Endothelial cell of umbilical vein (primary cell): ENCODE measurements around the gene MAML2. TPM values are rescaled to one million over a fixed set of nuclear protein-coding genes. Genes with fewer than 3 reads are reported as not detected.

ENCODE experiments used
- BruUV-seq: library from RNA; stranded (reverse); fragments of 400-500 nt; replicated peaks from 2 replicates; lab custom pipeline; 2021; lab: Mats Ljungman, UMichigan
- CTCF ChIA-PET: fragments of 300-600, 350-600 bp; sonication (Branson Sonifier 250); formaldehyde crosslinking; loops from one replicate; lab custom pipeline; 2021; ENCODE audit warnings: antibody characterized with exemption, inconsistent platforms; lab: Charles Lee
- POLR2A ChIA-PET: fragments of 300-600, 350-600 bp; sonication (Branson Sonifier 250); formaldehyde crosslinking; loops from one replicate; lab custom pipeline; 2021; ENCODE audit warnings: antibody characterized with exemption, inconsistent platforms; lab: Charles Lee
- DNase-seq: peaks from one replicate; pipeline ENCODE4 v3.0.0-alpha.2; 2011; ENCODE audit warnings: low read depth, low spot score
- FAIRE-seq: peaks from 2 replicates; lab custom pipeline; 2011; peaks lifted over from hg19 to GRCh38; lab: Jason Lieb, UNC
- H2AFZ ChIP-seq: 2 replicates; pipeline ENCODE4 v1.6.0; 2012; ENCODE audit warnings: low read depth, low read length, control low read depth, inconsistent platforms
- H3K27ac ChIP-seq: 2 replicates; pipeline ENCODE4 v1.5.1; 2011; ENCODE audit warnings: low read depth, mild to moderate bottlenecking, control low read depth, low read length, moderate library complexity; ENCODE audit not compliant: insufficient read depth
- H3K27me3 ChIP-seq, 2 experiments: 2 replicates each; pipeline versions ENCODE4 v1.6.0 to v1.6.1; 2011; ENCODE audit warnings: low read length in 2 of 2, mixed read lengths in 1 of 2; ENCODE audit not compliant: control insufficient read depth in 2 of 2, insufficient read depth in 2 of 2
- H3K36me3 ChIP-seq, 2 experiments: 2 replicates in 1 of 2; 3 replicates in 1 of 2; pipeline ENCODE4 v1.5.1; 2011; ENCODE audit warnings: low read length in 2 of 2, mild to moderate bottlenecking in 1 of 2, moderate library complexity in 1 of 2; ENCODE audit not compliant: control insufficient read depth in 2 of 2, insufficient read depth in 2 of 2; ENCODE audit errors: extremely low read depth in 1 of 2
- H3K4me1 ChIP-seq: 3 replicates; pipeline ENCODE4 v1.5.1; 2011; ENCODE audit warnings: mild to moderate bottlenecking, low read length; ENCODE audit not compliant: control insufficient read depth, insufficient read depth; ENCODE audit errors: extremely low read depth
- H3K4me2 ChIP-seq: 2 replicates; pipeline ENCODE4 v1.6.1; 2011; ENCODE audit warnings: low read length, control low read depth, mixed read lengths; ENCODE audit not compliant: insufficient read depth
- H3K4me3 ChIP-seq, 3 experiments: fragments of 200-600 bp in 1 of 3; sonication (generic), shearing (Covaris generic) in 1 of 3; replicated peaks in 1 of 3; 2 replicates each; pipeline ENCODE4 v1.5.1; 2011 to 2016; ENCODE audit warnings: control low read depth in 3 of 3, low read length in 3 of 3, mild to moderate bottlenecking in 2 of 3, inconsistent platforms in 1 of 3, low read depth in 1 of 3, moderate library complexity in 1 of 3; ENCODE audit not compliant: insufficient read depth in 1 of 3
- H3K79me2 ChIP-seq: 2 replicates; pipeline ENCODE4 v1.6.0; 2012; ENCODE audit warnings: low read length, inconsistent platforms; ENCODE audit not compliant: control insufficient read depth, insufficient read depth
- H3K9ac ChIP-seq: replicated peaks from 2 replicates; pipeline ENCODE3; 2011; ENCODE audit warnings: low read length, control low read depth; ENCODE audit not compliant: insufficient read depth; ENCODE audit errors: extremely low read depth
- H3K9me1 ChIP-seq: replicated peaks from 3 replicates; pipeline ENCODE4 v1.6.0; 2011; ENCODE audit warnings: mild to moderate bottlenecking, low read length; ENCODE audit not compliant: control insufficient read depth, insufficient read depth; ENCODE audit errors: extremely low read depth
- H3K9me3 ChIP-seq: replicated peaks from 2 replicates; pipeline ENCODE4 v1.5.1; 2012; ENCODE audit warnings: low read length, inconsistent platforms; ENCODE audit not compliant: control insufficient read depth, insufficient read depth
- H4K20me1 ChIP-seq: replicated peaks from 2 replicates; pipeline ENCODE3; 2011; ENCODE audit warnings: mild to moderate bottlenecking, low read length; ENCODE audit not compliant: control insufficient read depth, insufficient read depth; ENCODE audit errors: extremely low read depth
- EZH2 ChIP-seq: IDR thresholded peaks from 2 replicates; pipeline ENCODE4 v1.6.1; 2012; ENCODE audit warnings: borderline replicate concordance, low read depth, mild to moderate bottlenecking, moderate library complexity, low read length, inconsistent platforms; ENCODE audit not compliant: severe bottlenecking
- JUN ChIP-seq: IDR thresholded peaks from 2 replicates; pipeline ENCODE4 v1.6.1; 2011; ENCODE audit warnings: borderline replicate concordance, low read depth; ENCODE audit not compliant: insufficient read length, insufficient read depth
- POLR2A ChIP-seq: IDR thresholded peaks from 2 replicates; pipeline ENCODE4 v1.6.1; 2012; ENCODE audit warnings: low read depth, mild to moderate bottlenecking, control low read depth, low read length
- dilution Hi-C: fragments of 300-500 bp; cut with MboI; formaldehyde crosslinking; loops from one replicate; pipeline ENCODE4 v1.15.0; 2019; ENCODE audit warnings: low sequenced_read_pairs; ENCODE audit not compliant: extremely low pct_ligation_motif_present
- intact Hi-C: fragments of 100-400 bp; cut with micrococcal nuclease; formaldehyde crosslinking; loops from one replicate; pipeline ENCODE4 v1.10.0; 2022
- polyA plus RNA-seq, 4 experiments: library from polyadenylated mRNA; depleted of rRNA in 3 of 4; stranded (reverse) in 3 of 4; unstranded in 1 of 4; fragments of >200 nt; gene quantifications; 2 replicates each; pipeline versions ENCODE4 v1.2.1 to v1.2.3, GENCODE V29; 2011 to 2012; ENCODE audit warnings: missing spikeins in 1 of 4
- total RNA-seq: library from RNA; stranded (reverse); gene quantifications from 2 replicates; pipeline ENCODE4 v1.2.3, GENCODE V29; 2021
- TF ChIP-seq, protein P1 (sequence below): IDR thresholded peaks from 2 replicates; pipeline ENCODE4 v1.6.1; 2011; ENCODE audit not compliant: insufficient read depth, insufficient read length

MAML2 gene
- total and polyA plus RNA-seq, 2 donors (not counting 3 experiments of a cell fraction or from before 2014, with no cell fraction given): 12.4 to 16.8 TPM

DNA sequence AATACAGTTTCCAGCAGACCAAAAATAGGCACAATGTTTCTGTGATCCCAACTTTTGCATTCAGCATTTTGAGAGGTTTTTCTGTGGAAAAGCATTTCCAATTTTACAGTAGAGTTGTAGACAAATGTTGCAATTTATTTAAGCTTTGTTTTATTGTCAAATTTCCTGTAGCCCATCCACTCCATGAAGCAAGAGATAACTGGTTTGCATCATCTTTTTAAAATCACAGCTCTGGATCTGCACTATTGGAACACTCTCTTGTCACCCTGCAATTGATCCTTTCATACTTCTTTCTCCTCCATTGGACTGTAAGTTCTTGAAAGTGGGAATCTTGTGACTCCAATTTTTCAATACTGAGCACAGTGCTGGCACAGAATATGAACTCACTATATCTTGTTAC is 86.0 kb downstream of the MAML2 start:
- FAIRE-seq: no peak
- intact Hi-C loops (no loop called here), dilution Hi-C loops (no loop called here)
- no peak overlapping the region for H3K27ac ChIP-seq
- POLR2A ChIA-PET: no interaction called here
- H3K9me3 ChIP-seq: no peaks in the 10 kb centered on the region
- H3K4me1 ChIP-seq: peaks cover 40% of the 10 kb centered on the region
- no peak for DNase-seq
- no TSS peak for BruUV-seq
- H3K4me2 ChIP-seq: no peak overlapping the region
- no peaks in the 10 kb centered on the region for H3K27me3 ChIP-seq
- no peaks in the 10 kb centered on the region for H3K9me1 ChIP-seq
- H3K79me2 ChIP-seq: peaks cover 9% of the 10 kb centered on the region
- H4K20me1 ChIP-seq: no peaks in the 10 kb centered on the region
- no peak overlapping the region for H3K4me3 ChIP-seq
- H3K9ac ChIP-seq: no peak overlapping the region
- H3K36me3 ChIP-seq: no peaks in the 10 kb centered on the region
- H2AFZ ChIP-seq: no peak overlapping the region
- no peak for TF ChIP-seq POLR2A
- no peak for TF ChIP-seq JUN
- TF ChIP-seq, protein P1, sequence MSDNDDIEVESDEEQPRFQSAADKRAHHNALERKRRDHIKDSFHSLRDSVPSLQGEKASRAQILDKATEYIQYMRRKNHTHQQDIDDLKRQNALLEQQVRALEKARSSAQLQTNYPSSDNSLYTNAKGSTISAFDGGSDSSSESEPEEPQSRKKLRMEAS: no peak
- CTCF ChIA-PET: interaction anchor here (0.9 kb wide), 1 partner anchor 86 kb away, joined by 4 read pairs; the partner anchor contains the start of gene MAML2

DNA sequence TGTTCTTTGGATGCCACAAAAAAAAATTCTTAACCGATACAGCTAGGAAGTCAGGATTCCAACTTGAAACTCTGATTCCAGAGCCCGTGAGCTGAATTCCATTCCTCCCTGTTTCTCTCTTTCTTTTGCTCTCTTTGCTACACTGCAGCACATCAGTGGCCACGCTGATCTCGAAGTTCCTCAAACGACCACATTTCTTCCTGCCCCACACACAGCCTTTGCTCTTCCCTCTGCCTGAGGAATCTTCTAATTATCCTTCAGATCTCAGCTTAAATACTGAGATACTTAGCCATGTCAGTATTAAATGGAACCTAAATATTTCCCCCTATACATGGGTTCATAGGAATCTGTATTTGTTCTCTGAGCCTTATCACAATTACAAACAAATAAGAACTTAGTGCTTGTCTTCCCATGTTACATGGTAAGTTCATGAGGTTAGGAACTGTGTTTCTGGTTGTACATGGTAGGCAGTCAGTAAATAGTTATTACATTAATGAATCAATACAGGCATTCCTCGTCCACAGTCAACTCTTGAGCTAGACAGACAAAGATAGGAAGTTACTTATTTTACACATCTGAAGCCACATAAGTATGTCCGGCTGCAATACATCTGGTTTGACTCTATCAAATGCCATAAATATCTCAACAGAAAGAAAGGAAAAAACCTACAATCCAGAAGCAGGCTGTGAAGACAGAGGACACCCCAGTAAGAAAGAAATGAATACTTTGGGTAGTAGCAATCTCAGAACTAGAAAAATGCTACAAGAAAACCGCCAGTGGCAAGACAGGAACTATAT is 86.6 kb downstream of the MAML2 start:
- Histone ChIP-seq H3K36me3 (no peaks in the 10 kb centered on the region), H3K27me3 (no peaks in the 10 kb centered on the region), H3K4me2 (no peak overlapping the region), H3K27ac (no peak overlapping the region), H3K9me1 (no peaks in the 10 kb centered on the region), H3K4me3 (no peak overlapping the region), H3K9ac (no peak overlapping the region), H3K79me2 (peaks cover 9% of the 10 kb centered on the region), H2AFZ (no peak overlapping the region), H3K4me1 (peaks cover 40% of the 10 kb centered on the region), H4K20me1 (no peaks in the 10 kb centered on the region), H3K9me3 (no peaks in the 10 kb centered on the region)
- CTCF ChIA-PET: interaction anchor here (0.9 to 2.5 kb wide), 2 partner anchors 86 to 87 kb away, joined by 4 to 25 read pairs; partner anchors contain the start of gene MAML2
- POLR2A ChIA-PET: no interaction called here
- BruUV-seq: no TSS peak
- DNase-seq (no peak), FAIRE-seq (no peak)
- intact Hi-C loops (no loop called here), dilution Hi-C loops (no loop called here)
- TF ChIP-seq EZH2 (no peak), JUN (no peak), POLR2A (no peak)
